Epidermal melanocyte (primary cell): ENCODE data around the gene VSIG8.
"Not testable (repeated sequence)": the region's sequence is repeated elsewhere in the genome, so short reads cannot be mapped to it uniquely, and the experiment has no call there.

ENCODE experiments used
- DNase-seq: peaks from one replicate; pipeline ENCODE4 v3.0.0; 2011; ENCODE audit warnings: low spot score; ENCODE audit not compliant: insufficient read length

Gene VSIG8, protein sequence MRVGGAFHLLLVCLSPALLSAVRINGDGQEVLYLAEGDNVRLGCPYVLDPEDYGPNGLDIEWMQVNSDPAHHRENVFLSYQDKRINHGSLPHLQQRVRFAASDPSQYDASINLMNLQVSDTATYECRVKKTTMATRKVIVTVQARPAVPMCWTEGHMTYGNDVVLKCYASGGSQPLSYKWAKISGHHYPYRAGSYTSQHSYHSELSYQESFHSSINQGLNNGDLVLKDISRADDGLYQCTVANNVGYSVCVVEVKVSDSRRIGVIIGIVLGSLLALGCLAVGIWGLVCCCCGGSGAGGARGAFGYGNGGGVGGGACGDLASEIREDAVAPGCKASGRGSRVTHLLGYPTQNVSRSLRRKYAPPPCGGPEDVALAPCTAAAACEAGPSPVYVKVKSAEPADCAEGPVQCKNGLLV

DNA sequence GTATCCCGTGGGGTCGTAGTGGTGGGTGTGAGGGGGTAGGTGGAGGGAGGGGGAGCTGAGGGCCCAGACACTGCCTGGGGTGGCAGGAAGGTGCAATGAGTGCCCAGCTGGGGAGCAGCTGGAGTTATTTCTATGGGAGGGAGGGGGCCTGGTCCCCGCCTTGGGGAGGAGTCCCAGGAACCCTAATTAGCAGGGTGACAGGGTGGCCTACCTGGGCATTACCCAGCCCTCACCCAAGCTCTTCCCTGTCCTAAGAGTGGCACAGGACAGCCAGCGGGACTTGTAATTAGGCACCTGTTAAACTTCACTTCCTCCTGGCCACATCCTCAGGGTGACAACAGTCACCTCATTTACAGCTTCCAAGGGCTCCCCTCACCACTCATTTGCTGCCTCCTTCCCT, at the start of gene VSIG8:
Gene VSIG8 (minus strand): TSS at position 101 of the 400 bp plus-strand sequence. CDS start 136 bp downstream, outside the sequence.
- no peak for DNase-seq

DNA sequence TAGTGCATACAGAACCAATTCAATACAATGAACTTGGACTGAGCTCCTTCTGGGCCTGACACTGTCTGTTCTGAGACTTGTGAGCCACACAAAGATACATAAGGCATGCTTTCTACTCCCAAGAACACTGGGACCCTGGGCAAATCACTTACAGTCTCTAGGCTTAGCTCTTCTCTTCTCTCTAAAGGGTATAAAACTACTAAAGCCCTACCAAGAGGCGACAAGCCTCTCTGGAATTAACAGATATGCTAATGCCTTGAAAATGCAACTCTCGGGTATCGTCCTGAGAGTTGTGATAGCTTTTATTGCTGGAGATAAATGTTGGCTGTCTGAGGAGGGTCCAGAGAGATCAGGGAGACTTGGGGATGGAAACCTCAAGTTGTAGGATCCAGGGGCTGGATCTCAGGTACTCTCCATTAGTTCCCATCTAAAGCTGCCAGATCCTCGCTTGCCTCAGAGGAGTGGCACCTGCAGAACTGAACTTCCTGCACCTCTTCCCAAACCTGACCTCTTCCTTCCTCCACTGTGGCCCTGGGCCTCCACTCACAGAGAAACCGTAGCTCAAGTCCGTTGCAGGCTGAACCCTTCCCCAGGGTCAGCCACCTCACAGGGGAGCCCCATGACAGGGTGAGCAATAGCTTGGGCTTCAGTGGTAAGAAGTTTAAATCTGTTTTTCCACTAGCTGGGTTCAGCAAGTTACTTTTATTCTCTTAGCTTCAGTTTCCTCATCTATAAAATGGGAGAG, 49.0 kb upstream of the VSIG8 start:
- no peak for DNase-seq

DNA sequence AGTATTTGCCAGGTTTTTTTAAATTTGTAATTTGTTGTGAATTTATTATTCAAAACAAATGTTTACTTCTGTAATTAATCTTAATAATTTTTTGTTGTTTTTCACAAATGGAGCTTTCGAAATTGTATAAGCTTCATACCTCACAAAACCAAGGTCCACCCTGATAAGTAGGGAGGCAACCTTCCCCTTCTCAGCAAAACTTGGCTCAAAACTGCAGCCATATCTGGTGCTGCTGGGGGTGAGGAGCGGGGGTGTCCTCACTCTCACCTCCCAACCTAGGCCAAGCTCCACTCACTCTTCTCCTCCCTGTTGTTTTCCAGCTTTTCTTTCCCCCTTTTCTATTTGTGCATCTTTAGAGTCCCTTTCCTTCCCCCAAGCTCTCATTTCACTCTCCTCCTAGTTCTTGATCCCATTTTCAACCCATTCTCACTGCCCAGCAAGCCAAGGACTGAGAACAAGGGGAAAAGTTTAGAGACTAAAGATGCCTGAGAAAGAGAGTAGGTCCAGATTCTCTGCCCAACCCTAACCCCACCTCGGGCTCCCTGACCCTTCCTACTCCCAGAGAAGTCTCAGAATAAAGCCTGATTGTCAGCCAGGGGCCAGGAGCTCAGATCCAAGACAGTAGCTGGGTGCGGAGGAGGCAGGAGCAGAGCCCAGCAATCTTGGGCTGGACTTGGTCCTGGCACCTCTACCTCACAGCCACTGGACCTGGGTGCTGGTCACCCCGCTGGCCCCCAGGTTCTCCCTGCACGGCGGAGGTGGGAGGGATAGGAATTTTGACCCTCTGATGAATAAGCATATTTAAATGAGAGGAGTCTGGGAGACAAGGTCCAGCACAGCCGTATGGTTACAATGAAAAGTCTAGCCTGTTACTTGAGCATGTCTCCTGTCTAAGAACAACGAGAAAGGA, 45.8 kb upstream of the VSIG8 start:
- no peak for DNase-seq

DNA sequence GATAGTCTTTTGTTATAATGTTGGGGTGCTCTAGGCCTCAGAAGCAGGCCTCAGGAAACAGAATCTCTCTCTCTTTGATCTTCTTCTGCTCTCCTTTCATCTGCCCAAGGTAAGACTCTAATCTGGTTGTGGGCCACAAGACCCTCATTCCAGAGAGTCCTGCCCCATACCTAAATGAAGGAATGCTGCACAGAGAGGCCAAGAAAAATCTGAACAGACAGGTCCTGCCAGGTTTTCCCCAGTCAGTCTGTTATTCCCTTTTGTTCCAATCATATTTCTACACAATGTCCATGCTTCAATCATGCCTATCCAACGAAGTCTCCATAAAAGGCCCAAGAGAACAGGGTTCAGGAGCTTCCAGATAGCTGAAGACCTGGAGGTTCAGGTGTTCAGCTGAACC, 44.5 kb upstream of the VSIG8 start:
- DNase-seq: no peak

DNA sequence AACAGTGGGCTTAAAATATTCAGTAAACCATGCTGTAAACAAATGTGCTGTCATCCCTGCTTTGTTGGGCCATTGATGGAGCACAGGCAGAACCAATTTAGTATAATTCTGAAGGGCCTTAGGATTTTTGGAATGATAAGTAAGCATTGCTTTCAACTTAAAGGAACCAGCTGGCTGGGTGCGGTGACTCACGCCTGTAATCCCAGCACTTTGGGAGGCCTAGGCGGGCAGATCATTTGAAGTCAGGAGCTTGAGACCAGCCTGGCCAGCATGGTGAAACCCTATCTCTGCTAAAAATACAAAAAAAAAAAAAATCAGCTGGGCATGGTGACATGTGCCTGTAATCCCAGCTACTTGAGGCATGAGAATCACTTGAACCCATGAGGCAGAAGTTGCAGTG, 41.6 kb upstream of the VSIG8 start:
- DNase-seq: not testable (repeated sequence)

DNA sequence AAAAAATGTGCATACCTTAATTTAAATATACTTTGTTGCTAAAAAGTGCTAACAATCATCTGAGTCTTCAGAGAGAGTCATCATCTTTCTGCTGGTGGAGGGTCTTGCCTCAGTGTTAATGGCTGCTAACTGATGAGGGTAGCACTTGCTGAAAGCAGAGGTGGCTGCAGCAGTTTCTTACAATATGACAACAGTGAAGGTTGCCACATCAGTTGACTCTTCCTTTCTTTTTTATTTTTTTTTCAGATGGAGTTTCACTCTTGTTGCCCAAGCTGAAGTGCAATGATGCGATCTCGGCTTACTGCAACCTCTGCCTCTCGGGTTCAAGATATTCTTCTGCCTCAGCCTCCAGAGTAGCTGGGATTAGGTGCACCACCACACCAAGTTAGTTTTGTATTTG, 40.1 kb upstream of the VSIG8 start:
- DNase-seq: no peak

DNA sequence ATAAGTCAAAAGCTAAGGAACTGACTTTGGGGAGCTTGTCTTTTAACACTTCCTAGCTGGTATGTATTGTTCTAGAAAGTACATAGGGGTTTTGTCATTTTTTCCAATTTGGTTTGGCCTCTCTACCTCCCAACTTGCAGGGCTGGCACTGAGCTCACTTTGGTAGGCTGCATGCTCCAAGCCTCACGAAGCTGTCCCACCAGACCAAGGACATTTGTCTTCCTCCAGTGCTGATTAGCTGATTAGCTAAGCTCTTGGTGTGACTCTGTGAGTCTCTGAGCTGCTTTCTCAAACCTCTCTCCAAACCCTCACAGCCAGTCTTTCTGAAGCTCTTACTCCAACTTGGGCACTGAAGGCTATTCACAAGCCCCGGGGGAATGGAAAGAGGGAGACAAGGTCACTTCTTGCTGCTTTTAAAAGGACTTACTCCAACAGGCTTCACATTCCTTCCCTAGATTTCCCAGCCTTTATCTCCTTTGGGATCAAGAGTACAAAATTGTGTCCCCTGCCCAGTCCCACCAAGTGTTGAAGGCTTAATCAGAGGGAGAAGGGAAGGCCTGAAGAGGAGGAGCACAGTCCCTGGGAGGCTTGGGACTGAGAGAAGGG, 38.4 kb upstream of the VSIG8 start:
- no peak for DNase-seq

DNA sequence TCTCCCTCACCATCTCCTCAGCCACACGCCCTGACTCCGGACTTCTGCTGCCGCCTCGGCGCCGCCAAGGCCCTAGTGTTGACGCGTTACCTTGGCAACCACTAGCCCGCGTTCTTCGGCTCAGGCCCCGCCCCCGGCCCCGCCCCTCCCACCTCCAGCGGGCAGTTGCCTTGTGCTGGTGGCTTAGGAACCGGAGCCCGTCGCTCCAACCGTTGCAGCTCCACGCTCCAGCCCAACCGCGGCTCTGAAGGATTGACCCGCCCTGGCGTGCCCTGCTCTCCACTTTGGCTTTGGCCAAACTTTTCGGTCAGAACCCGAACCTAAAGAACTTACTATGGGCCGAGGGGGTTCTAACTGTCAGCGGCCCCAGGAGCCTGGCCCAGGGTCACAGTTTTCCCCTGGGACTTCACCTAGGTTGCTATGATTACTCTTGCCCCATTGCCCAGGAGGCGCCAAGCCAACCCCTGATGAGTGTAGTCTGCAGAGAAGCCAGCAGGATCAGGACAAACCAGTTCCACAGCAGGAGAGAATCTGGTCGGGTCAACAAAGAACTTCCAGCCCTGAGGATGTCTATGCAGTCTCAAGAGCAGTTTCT, 37.7 kb upstream of the VSIG8 start, which contains the start of gene CFAP45:
Gene CFAP45 (minus strand): TSS at position 80 of the 595 bp plus-strand sequence. CDS start 67 bp downstream, at position 13.
- DNase-seq: no peak

DNA sequence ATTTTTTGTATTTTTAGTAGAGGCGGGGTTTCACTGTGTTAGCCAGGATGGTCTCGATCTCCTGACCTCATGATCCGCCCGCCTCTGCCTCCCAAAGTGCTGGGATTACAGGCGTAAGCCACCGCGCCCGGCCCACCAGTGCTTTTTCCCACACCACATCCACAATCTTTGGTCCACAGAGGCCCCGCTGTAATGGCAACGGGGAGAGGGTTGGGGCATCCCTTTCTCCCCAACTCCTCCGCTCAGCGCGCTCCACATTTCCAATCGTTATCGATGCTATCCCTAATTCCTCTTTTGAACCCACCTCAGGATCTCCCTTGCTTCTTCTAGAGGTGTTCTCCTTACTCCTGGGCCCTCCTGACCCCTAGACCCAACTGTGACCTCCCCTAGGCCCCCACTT, 37.2 kb upstream of the VSIG8 start:
- not testable (repeated sequence) for DNase-seq

DNA sequence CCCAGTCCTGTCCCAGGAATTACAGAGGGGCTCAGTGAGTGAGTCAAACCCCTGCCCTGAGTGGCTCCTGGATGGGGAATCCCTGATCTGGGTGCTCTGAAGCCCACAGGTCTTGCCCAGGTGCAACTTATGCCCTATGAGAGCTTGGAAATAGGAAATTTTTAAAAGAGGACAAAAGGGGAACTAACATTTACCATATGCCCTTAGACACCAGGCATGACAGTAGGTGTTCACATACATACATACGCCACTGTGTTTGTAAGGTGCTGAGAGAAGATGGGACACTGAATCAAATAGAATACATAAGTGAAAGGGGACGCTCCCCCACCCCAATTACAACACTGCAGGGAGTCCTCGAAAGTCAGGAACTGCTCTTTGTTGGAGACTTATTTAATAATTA, 36.1 kb upstream of the VSIG8 start:
- DNase-seq: no peak

DNA sequence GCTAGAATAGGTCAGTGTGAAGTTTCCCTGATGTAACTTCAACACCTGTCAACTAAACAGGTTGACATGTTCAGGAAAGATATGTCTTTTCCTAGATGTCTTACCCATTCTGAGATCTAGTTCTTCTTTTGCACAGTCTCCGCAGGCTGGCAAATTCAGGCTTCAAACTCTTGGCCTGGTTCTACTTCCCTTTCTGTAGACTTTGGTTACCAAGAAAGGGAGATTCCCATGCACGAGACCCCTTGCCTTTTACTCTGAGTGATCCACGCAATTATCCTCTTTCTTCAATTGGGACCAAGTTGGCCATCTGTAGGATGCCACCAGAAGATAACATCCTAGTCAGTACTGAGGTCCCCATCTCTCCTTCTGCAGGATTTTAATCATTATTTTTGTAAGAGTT, 35.5 kb upstream of the VSIG8 start:
- DNase-seq: no peak

DNA sequence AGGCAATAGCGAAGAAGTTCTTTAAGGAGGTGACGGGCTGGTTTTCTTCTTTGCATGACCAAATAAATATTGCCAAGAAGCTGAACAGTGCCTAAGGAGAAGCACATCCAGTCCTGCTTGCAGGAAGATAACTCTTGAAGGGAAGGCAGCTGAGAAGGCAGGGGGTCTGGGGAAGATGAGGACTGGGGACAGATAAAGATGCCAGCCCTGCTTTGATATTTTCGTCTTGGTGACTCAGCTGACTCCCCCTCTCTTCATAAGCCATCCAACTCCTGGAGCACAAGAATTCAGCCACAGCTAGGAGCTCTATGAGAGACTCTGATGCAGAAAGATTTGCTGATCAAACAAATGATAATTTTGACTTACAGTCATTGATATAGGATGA, 34.1 kb upstream of the VSIG8 start:
- no peak for DNase-seq

DNA sequence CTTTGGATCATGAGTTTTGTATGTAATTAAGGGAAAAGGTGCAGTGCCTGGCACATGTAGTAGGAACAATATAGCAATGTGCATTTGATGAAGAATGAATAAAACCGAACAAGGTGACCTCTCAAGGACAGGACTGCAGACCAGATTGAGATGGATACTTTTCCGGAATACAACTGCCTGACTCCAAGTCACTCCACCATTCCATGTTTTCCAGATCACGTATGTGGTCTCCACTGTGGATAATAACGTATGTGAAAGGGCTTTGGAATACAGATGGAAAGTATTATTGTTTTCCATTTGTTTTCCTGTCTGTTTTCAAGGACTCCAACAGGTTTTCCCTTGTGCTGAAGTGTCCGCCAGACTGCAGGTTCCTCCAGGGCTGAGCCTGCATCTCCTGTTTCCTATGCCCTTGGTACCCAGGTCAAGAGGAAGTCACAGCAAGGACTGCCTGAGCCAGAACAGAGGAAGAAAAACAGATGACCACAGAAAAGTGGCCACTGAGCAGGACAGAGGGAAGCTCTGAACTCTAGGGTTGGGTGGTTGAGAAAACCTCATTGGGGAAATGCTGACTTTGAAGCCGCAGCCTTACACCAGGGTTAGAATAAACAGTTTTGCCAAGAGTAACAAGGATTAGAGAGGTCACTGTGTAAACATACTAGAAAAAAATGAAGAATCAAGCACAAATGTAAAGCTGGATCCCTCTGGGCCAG, 33.5 kb upstream of the VSIG8 start:
- no peak for DNase-seq

DNA sequence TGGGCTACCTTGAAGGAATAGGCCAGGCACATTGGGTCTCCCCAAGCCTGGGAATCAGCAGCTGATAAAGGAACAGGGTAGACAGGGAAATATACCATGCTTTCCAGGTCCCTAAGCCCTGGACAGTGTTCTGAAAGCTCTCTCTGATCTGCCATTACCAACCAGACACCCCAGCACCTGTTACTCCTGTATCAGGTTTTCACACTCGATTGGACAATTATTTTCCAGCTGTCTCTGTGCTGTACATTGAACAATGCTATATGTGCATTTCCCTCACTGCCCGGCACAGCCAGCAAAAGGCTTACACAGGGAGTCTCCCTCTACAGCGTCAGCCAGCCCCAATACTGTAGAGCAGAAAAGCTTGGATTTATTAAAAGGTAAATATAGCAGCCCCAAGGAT, 32.8 kb upstream of the VSIG8 start:
- no peak for DNase-seq

DNA sequence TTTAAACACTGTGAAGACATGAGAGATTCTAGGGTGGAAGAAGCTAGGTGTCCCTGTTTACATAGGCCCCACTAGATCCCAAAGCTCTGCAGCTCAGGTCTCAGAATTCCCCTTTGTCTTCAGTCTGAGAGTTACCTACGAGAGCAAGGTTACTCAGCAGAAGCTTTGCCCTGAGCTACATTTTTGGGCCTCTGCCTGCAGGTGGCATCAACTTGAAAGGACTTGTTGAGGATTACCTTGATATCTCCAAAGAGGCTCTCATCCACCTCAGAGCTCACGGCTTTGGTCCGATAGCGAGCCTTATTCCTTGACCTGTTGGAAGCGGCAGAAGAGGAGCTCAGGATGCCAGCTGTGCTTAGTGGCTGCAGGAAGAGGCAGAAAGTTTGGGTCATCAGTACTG, 30.5 kb upstream of the VSIG8 start:
- no peak for DNase-seq

DNA sequence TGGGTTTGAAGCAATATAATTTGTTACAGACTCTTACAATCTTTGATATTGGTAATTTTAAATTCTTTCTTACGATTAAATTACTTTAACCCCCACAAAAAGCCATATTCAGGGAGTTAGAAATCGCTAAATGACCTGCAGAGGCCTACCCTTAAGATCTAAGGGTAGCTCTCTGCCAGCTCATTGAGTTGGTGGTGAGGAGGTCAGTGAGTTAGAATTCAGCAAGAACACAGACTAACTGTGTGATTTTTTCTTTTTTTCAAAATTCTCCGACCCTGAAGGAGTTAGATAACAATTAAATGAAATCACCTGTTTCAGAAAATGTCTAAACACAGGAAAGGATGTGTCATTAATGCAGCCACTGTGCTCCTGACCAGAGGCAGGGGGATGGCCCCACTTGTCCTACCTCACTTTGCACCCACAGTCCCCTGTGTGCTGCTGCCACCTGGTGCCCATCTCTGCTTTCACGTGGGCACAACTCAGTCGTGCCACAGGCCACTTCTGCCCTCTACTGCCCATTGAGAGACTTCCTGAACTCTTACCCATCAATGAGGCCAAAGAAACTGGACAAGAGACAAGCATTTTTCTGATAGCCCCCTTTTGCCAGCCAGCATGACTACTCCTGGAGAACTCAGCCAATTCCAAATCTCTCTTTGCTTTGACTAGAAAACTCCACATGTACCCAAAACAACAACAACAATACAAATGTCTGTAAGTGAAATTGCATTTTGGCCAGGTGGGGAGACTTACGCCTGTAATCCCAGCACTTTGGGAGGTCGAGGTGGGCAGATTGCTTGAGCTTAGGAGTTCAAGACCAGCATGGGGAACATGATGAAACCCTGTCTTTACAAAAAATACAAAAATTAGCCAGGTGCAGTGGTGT, 29.1 kb upstream of the VSIG8 start:
- DNase-seq: peak; percentile 71

DNA sequence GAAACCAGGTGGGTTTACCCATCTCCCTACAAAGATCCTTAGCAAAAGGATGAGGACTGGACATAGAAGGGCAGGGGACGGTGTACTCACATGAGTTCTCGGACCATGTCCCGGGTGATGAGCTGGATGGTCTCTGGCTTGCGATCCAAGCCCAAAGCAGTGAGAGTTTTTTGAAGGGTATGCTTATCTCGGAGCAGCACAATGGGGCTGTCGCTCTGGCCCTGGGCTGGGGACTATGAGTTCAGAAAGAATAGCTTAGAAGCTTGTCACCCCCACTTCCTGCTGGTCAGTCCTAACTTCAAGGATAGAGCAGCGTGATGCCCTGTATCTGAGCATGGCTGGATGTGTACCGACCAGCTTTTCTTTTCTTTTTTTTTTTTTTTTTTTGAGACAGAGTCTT, 27.9 kb upstream of the VSIG8 start:
- DNase-seq: no peak

DNA sequence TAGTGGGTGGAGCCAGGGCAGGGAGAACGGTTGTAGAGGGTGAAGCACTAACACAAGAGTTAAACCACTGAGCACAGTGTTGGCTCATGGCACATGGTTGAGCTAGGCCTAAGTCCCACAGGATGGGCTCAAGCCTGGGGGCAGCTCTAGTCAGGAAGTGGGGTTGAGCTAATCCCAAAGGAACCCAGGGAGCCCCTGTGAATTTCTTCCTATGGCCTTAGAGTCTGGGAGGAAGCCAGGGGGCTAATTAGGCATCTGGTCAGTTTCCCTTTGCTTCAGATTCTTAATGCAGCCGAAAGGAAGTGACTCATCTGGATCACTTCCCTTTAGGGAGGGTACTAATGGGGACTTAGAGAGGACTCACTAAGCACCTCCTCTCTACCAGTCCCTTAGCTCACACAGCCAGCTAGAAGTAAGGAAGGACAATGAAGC, 27.4 kb upstream of the VSIG8 start:
- peak; percentile 70 for DNase-seq

DNA sequence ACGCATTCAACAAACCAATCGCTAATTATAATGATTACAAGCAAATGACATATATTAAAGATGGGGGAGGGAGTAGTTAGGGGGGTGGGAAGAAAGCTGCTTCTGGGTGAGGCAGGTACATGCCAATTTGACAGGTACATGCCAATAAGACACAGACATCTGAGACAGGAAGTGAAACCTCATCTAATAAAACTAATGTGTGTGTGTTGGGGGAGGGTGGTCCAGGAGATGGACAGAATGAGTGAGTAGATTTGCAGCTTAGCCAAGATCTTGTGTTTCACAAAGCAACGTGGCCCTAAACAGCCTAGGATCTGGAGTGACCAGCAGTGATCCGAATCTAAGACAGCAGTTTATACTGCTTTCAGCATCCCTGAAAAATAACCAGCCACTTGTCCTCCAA, 26.7 kb upstream of the VSIG8 start:
- DNase-seq: no peak
